T1000 (cell line): ENCODE results near the gene SCYGR8.
"Not testable (repeated sequence)": the region's sequence is repeated elsewhere in the genome, so short reads cannot be mapped to it uniquely, and the experiment has no call there.

Experiments
- DNase-seq: peaks from one replicate; lab custom pipeline; 2025; ENCODE audit warnings: mixed read lengths; lab: John Stamatoyannopoulos, UW

Gene SCYGR8, protein sequence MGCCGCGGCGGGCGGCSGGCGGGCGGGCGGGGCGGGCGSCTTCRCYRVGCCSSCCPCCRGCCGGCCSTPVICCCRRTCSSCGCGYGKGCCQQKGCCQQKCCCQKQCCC

DNA sequence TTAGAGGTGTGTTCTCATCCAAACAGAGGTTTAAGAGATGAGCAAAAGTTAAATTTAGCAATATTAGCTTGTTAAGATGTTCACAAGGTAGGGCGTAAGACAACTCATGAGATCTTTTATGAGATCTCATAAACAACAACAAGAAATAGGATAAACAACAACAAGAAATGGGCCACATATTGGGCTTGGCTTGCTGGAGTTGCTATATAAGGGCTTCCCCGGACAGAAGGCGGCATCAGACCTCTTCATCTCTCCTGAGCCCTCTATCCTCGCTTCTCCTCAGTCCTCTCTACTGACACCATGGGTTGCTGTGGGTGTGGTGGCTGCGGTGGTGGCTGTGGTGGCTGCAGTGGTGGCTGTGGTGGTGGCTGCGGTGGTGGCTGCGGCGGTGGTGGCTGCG lies at the start of gene SCYGR8:
TSS of gene SCYGR8 (plus strand) at position 301 of the 400 bp plus-strand sequence. CDS start at position 301, 0 bp downstream.
- DNase-seq = no peak

- DNase-seq = no peak
Observed at GRCh38 chr2:227696990-227697679, 48.6 kb upstream of the SCYGR8 start.

GRCh38 chr2:227701556-227701955 lies 44.1 kb upstream of the SCYGR8 start:
- DNase-seq = no peak

DNA sequence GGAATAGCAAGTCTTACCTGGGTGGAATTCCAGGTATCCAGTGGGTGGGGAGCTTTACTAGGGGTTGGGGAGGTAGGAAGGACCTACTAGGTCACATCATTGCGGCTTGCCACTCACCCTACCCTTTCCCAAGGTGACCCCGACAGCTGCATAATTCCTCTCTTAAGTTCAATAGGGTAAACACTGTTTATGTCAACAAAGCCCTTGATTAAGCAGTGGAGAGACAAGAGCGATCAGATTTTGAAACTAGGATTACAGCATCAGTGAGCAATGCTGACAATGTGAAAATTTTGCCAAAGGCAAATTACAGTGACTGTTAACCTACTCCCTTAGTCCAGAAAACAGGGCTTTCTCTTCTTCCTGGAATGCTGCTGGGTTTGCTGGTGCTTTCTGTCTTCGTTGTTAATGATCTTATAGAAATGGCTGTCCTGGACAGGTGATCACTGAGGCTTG lies 42.4 kb upstream of the SCYGR8 start:
- DNase-seq = no peak

DNA sequence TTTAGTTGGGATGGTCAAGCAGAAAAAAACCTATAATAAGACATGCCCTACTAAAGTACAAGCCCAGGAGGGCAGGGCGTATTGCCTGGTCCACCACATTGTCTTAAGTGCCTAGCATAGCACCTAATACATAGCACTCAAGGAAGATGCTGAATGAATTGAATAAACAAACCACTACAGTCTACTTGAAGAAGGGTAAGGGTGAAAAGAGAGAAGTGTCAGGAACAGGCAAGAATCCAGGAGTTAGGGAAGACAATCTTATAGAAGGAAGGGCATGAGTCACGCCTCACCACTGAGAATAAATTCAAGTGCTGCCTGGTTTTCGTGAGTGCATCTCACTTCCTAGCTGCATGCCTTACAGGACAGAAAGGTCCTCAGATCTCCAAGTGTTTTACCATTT lies 41.7 kb upstream of the SCYGR8 start:
- no peak for DNase-seq

GRCh38 chr2:227706859-227707258 lies 38.8 kb upstream of the SCYGR8 start:
- DNase-seq = no peak

- no peak for DNase-seq
Observed at GRCh38 chr2:227707390-227707789, 38.3 kb upstream of the SCYGR8 start.

- no peak for DNase-seq
Observed at GRCh38 chr2:227710986-227711385, 34.7 kb upstream of the SCYGR8 start.

DNA sequence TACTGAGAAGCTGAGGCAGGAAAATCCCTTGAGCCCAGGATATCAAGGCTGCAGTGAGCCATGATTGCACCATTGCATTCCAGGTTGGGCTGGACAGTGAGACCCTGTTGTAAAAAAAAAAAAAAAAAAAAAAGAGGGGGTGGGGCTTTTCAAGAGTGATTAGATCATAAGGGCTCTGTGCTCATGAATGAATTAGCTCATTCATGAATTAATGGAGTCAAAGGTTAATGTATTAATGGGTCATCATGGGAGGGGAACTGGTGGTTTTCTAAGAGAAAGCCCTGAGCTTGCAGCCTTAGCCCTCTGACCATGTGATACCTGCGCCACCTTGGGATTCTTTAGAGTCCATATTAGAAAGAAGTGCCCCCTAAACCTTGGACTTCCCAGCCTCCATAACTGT lies 32.4 kb upstream of the SCYGR8 start:
- DNase-seq = no peak

DNA sequence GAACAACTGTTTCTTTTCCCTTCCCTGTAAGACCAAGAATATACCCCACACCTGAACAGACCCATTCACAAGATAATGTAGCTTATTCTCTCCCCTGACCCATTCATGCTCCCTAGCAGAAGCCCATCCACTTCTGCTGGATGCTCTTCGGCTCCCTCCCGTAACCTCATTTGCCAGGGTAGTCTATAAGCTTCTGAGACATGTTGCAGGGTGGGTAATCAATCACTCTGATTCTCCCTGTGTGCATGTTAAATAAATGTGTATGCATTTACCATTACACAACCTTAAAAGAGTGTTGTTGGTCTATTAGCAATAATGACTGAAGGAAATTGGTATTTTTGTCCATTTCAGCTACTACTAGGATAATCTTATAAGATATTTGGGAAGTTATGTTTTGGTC lies 29.2 kb upstream of the SCYGR8 start:
- no peak for DNase-seq

- DNase-seq = no peak
Observed at GRCh38 chr2:227717687-227718567, 27.8 kb upstream of the SCYGR8 start, which contains the start of gene SLC19A3. Gene SLC19A3, minus strand, starts transcription at chr2:227718028. Its CDS starts 15,710 bp downstream, at chr2:227702318.

DNA sequence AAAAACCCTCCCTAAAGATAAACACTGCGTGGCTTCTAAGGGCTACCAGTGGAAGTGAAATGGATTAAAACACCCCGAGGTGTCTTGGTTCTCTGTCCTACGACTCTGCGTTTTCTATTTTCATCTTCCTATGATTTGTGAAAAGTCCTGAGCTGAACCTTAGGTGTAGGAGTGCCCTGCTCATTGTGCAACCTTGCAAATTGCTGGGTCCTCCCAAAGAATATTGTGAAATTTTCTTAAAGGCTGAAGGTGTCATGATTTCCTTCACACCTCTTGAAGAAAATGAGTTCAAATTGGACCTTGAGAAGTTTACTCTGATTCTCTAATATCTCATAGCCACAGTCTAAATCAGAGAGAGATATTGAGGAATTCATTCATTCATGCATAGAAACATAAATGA lies 26.1 kb upstream of the SCYGR8 start:
- no peak for DNase-seq

DNA sequence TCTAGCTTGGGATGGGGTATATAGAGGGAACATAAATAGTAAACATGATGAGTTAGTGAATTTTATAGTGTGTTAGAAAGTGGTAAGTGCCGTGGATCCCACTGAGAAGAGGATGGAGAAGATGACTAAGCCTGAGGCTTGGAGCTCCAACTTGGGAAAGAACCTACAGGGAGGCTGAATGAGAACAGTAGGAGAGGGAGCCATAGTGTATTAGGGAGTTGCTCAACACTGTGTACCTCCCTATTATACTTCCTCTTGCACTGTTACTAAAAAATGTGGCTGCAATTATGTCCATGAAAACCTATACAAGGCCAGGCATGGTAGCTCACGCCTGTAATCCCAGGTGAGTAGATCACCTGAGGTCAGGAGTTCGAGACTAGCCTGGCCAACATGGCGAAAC lies 25.0 kb upstream of the SCYGR8 start:
- DNase-seq = no peak

DNA sequence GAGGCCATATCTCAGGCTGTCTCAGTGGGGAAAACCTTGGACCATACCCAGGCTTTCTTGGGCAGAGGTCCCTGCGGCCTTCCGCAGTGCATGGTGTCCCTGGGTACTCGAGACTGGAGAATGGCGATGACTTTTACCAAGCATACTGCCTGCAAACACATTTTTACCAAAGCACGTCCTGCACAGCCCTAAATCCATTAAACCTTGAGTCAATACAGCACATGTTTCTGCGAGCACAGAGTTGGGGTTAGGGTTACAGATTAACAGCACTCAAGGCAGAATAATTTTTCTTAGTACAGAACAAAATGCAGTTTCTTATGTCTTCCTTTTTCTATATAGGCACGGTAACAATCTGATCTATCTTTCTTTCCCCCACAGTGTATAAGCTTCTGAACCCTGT lies 22.9 kb upstream of the SCYGR8 start:
- DNase-seq = not testable (repeated sequence)

DNA sequence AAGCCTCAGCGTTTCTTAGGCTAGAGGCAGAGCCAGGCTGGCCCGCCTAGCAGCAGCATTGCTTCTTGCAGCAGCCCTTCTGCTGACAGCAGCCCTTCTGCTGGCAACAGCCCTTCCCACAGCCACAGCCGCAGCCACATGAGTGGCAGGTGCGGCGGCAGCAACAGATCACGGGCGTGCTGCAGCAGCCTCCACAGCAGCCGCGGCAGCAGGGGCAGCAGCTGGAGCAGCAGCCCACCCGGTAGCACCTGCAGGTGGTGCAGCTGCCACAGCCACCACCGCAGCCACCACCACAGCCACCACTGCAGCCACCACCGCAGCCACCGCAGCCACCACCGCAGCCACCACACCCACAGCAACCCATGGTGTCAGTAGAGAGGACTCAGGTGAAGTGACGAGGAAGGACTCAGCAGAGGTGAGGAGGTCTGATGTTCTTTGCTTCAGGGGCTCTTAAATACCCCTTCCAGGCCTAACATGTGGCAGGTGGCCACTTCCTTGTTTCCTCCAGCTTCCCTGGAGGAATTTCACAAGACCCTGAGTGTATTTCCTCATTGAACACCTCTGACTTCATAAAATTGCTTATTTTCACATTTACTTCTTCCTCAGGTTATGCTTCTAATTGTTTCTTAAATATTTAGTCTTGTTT lies 21.2 kb upstream of the SCYGR8 start, which contains the start of gene SCYGR6:
TSS of gene SCYGR6 (minus strand) at position 364 of the 646 bp plus-strand sequence. CDS start at position 364, 0 bp downstream.
- DNase-seq = no peak

DNA sequence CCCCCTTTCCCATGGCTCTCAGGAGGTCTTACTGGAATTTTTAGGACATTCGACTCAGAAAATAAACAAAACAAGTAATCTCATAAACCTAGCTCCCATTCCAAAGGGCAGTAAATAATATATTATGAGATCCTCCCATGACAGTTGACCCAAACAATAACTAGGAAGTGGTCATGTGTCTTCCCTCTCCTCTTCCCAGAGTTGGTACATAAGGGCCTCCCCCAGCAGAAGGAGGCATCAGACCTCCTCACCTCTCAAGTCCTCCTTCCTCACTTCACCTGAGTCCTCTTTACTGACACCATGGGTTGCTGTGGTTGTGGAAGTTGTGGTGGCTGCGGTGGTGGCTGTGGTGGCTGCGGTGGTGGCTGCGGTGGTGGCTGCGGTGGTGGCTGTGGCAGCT lies 17.7 kb upstream of the SCYGR8 start, which contains the start of gene SCYGR7:
TSS of gene SCYGR7 (plus strand) at position 301 of the 400 bp plus-strand sequence. CDS start at position 301, 0 bp downstream.
- no peak for DNase-seq

DNA sequence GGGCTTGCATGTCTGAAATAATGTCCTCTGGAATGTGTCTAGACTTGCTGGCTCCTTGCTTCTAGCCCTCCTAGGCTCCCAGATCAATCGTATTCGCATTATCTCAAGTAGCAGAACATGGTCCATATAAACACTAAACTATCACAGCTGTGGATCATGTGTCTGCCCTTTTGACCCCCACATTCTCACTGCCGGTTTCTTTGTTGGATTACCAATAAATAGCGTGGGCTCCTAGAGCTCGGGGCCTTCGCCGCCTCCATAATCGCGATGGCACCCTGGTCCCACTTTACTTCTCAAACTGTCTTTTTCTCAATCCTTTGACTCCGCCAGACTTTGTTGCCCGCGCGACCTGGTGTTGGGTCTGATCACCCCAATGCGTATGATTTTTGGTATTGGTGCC lies 6.3 kb upstream of the SCYGR8 start:
- no peak for DNase-seq

DNA sequence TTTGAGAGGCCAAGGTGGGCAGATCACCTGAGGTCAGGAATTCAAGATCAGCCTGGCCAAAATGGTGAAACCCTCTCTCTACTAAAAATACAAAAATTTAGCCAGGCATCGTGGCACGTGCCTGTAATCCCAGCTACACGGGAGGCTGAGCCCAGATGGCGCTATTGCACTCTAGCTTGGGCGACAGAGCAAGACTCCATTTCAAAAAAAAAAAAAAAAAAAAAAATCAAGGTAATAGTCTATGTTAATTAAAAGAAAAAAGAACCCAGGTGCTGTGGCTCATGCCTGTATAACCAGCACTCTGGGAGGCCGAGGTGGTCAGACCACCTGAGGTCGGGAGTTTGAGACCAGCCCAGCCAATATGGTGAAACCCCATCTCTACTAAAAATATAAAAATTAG lies 5.0 kb upstream of the SCYGR8 start:
- not testable (repeated sequence) for DNase-seq

GRCh38 chr2:227748079-227748478 lies 2.4 kb downstream of the SCYGR8 start:
- DNase-seq = no peak

DNA sequence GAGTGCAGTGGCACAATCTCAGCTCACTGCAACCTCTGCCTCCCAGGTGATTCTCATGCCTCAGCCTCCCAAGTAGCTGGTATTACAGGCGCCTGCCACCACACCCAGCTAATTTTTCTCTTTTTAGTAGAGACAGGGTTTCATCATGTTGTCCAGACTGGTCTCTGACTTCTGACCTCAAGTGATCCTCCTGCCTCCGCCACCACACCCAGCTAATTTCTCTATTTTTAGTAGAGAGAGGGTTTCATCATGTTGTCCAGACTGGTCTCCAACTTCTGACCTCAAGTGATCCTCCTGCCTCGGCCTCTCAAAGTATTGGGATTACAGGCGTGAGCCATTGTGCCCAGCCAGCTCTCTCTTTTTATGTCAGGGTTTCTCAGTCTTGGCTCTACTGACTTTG lies 10.6 kb downstream of the SCYGR8 start:
- not testable (repeated sequence) for DNase-seq

GRCh38 chr2:227759411-227760118 lies 13.9 kb downstream of the SCYGR8 start:
- no peak for DNase-seq
